HG03196 (cell line): Measurements from ENCODE around the gene CBX8.
A peak's percentile ranks its signal among the peaks of the same experiment; 100 is the strongest.

Experiments used
- ATAC-seq: cut with Tn5 transposase; IDR thresholded peaks from one replicate; pipeline ENCODE4 v1.9.1; 2021; ENCODE audit not compliant: unreplicated experiment

The CBX8 gene

DNA sequence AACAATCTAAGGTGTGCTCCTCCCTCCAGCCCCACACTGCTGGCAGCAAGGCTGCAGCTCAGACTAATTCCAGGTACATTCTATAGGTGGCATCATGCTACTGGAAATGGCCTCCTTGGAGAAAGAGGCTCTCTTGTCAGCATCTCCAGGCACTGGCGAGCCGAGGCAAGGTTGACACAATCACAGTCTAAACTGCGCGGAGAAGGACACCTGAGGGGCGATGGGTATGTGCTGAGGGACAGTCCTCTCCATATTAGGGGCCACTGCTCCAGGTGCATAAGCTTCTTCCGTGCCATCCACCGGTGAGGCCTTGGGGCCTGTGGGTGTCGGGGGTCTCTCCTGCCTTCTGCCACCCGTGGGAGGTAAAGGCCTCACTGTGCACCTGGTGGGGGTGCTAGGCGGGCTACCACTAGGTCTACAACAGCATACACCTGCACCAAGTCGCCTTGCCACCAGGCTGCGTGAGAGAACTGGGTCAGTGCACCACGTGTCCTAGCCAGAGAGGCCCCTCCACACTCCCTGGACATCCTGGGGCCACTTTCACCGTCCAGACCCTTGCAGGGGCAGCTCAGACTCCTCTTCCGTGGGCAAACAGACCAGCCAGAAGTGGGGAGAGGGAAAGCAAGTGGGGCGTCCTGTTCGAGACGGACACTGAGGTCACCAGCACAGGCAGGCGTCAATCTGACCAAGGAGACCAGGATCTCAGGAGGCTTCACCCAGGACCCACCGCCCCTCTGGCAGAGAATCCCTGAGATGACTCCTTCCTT lies 12.1 kb upstream of the CBX8 start:
- no peak for ATAC-seq

DNA sequence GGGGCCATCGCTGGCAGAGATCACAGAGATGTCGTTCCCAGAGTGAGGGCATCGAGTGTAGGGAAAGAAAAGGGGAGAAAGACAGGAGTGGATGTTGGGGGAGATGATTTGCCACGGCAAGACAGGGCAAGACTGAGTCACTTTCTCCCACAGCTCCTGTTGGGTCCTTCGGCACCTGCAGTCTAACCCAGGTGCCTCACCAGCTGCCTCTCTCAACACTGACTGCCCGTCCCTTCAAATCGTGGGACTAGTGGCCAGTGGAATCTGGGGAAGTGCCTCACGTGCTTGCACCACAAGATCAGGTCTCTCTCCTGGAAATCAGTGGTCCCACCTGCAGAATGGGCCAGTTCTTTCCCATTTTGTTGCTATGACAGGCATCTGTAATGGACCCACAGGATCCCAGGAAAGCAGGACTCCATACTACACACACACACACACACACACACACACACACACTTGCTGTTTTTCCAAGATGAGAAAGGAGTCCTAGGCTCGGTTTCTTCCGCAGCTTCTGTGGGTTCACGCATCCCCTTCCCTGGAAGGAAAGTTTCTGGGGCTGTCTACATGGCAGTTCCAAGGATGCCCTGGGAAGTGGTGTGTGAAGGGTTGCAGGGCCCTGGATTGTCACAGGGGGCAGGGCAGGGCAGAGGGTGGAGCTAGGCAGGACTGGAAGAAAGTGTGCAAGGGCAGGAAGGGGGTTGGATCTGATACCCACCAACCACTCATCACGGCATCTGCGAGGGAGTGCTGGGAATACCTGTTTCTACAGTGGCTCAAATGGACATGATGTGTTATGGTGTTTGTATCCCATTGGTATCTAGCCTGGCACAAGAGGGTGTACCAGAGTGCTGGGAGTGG lies 10.2 kb upstream of the CBX8 start:
- ATAC-seq = no peak

DNA sequence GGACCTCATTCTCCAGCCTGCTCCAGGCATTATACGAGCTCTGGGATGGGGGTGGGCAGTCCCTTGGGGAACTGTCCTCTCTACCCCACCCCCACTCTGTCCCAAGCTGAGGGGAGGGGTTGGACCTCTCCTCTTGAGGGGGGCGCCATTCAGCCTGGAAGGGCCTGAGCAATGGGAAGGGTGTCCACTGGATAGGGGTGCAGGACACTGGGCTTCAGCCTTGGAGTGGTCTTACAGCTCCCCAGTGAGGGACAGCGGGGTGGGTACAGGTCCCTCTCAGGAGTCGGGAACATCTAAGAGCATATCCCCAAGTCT lies 9.5 kb upstream of the CBX8 start:
- ATAC-seq = no peak

DNA sequence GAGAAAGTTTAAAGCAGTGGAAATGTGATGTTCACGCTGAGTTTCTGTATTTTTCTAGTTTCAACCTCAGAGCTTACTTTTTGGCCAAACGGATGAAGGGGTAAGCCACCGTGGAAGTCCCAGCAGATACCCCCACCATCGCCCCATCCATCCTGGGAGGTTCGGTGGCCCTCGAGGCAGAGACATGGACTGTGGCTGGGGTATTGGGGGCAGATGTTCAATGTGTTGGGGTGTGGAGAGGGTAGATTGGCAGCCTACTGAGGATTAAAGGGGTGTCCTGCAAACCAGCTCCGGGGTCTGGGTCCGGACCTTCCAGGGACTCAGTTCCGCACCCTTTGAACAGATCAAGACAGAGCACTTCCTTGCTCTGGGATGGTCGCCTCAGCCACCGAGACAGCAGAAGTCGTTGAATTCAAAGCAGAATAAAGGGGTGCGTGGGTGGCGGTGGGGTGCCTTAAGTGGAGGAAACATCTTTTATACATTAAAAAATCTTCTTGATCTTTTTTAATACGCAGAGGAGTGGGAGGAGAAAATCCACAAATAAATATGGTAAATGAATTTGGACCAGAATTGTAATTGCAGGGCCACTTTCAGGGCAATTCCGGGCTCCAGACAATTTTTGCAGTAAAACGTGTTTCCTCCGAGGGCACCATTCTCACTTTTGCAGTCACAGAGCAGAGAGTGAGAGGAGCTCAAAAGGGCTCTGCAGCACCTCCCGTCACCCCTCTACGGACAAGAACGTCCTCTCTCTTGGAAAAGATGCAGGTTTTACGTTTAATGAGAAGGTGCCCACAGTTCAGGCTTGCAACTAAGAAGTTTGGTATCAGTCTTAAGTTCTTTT lies 8.2 kb upstream of the CBX8 start:
- ATAC-seq = no peak

DNA sequence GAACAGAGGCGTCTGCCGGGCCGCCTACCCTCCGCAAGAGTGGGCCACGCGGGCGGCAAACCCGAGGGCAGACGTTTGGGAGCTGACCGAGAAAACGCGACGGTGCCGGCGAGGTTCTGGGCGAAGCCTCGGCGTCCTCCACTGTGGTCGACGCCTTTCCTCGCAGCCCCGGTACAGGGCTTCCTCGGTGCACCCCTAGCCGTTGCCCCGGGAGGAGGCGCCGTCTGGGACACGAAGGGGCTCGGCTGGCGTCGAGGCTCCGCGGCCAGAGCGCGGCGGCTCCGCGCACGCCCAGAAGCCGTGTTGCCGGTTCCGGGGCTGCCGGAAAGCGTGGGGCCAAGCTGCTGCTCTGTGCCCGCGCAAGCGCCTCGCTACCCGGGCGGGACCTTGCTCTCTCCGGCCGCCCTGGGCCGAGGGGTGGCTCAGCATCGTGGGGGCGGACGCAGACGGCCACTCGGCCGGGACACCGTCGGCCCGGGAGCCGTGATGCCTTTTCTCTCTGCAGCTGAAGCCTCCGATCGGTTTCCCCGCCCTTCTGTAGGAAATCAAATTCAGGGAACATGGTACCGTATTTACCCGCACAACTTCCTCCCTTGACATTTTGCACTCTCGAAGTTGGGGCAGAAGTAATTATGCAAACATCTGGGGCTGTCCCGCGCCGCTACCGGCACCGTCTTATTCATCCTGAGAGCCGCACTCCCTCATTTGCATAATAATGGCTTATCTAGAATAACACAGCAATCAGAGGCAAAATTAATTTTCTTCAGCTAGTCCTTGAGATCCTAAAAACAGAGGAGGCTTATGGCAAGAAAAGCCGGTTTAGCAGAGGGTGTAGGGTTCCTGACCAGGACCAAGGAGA lies 7.3 kb upstream of the CBX8 start:
- peak; percentile 55 for ATAC-seq

DNA sequence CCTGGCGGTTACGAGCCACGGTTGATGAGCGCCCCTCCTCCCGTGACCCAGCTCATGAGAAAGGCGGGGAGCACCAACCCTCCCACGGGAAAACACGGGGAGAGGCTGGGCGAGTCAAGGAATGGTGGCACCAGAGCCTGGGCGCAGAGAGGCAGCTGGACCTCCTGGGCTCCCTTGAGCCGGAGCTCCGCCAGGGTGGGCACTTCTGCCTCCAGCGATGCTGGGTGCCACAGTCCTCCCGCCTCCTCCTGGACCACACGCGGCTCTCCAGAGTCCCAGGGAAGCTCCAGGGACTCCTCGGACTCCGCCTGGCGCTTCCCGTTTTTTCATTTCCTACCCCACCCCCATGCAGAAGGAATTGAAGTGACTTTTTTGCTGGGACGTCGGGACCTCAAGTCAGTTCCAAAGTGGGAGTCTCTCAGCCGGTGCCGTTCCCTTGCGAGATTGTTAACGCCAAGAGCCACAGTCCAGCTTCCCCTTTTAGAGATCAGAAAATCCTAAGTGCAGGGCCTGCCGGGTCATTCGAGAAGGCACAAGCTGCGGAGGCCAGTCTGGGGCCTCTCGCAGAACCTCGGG lies 6.6 kb upstream of the CBX8 start:
- no peak for ATAC-seq

DNA sequence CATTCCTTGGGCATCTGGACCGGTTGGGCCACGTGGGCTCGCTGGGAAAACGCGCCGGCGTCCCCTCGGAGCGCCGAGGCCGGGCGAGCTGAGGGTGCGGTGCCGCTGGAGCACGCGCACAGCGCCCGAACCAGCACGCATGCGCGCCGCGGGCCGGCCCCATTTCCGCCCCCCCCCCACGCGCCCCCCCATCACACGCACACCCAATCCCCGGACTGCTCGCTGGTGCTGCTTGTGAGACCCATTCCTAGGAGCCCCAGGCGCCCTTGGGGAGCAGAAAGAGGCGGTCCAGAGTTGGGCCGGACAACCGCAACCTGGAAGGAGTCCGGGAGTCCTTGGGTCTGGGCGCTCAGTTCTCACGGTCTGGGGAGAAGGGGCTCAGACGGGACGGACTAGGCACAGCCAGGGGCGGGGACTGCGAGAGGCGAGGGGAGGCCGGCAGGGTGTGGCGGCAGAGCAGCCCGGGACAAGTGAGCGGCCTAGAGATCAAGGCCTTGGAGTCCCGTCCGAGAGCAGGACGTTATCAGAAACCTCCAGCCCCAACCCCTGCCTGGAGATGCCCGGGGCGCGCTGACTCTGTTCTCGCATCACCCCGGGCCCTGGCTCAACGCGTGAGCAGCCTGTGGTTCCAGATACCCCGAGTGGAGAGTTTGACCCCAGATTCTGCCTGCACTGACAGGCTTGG lies 6.0 kb upstream of the CBX8 start:
- no peak for ATAC-seq

DNA sequence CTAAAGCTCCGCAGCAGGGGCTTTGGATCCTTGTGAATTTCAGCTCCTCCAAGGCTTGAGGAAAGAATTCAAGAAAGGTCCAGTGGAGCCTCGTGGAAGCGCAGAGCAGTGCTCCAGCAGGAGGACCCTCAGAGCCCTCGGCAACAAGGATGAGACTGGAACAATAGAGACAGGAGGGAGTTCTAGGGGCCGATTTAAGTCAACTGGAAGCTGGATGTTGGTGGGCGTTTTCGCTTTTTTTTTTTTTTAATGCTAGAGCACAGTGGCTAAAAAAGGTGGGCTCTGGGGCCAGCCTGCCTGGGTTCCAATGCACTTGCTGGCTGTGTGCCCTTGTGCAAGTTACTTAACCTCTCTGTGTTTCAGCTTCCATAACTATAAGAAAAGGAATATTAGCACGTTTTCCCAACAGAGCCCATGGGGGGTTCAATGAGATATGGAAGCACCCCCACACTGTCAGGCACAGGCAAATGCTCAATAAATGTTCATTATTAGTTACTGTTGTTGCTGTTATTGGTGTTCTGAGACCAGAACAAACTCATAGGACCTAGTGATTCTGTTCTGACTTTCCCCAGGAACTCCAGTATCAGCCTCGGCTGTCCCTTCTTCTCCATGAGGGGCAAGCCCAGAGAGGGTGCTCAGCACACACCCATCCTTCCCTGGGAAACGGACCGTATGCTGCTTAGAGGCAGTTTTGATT lies 5.3 kb upstream of the CBX8 start:
- no peak for ATAC-seq

DNA sequence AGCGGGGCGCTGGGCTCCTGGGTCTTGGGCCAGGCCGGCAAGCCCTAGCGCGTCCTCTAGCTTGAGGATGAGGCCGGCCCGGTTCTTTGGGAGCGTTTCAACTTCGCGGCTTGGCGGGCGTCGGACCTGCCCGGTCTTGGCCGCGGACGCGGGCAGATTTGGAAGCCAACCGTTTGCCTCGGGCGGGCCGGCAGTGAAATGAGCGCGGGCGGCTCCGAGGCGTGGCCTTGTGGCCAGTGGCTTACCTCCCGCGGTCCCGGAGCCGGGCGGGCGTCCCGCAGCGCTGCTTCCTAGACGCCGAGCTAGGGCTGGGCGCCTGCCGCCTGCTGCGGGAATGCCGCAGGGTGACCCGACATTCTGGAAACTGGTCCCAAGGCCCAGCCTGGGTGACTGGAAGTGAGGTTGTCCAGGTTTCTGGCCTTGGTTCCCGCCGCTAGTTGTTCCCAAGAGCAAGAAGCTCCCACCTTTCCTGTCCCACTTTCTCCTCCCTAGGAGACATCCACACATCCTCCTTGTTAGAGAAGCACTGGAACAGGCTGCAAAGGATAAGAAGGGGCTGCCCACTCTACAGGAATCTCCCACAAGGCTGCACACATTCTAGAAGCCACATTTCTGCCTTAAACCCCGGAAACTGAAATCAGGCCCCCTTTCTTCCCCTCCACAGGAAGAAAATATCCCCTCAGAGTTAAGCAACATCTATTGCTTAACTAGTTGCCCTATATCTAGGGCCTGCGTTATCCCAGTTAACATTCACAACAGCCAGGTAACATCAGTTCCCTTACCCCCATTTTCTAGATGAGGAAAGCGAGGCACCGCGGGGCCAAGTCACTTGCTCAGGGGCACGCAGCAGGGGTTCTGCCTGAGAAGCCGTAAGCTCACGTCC lies 4.5 kb upstream of the CBX8 start:
- ATAC-seq = no peak

DNA sequence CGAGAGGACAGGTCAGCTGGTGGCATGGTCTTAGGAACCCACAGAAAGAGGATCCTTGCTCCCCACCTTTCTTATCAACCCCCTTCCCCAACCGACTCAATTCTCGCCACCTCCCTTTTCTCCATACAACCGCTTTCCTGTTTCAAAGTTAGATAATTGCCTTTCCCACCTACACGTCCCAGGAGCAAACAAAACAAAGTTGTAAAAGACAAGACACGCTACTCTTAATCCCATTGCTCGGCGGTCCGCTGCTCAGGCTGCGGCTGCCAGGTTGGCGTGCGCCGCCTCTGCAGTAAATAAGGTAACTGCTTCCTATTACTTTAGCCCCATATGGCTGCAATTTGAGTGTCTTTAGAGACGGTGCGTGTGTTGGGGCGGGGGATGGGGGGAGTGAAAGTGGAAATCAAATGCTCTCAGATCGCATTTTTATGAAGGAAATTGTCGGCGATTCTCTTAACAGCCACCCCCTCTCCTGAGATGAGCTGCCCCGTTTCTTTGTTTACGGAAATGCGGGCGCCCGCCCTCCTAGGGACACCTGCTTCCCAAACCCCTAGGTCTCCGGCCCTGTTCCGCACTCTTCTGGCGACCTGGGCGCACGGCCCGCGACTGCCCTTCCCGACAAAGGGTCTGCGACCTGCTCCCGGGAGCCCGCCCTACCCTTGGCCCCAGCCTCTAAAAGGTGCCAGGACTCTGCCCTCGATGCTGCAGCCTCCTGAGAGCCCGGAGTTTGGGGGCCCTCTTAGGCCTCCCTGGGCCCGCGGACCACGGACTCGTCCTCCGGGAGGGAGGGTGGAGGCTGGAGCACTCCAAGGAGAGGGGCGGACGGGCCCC lies 3.7 kb upstream of the CBX8 start:
- ATAC-seq = no peak

DNA sequence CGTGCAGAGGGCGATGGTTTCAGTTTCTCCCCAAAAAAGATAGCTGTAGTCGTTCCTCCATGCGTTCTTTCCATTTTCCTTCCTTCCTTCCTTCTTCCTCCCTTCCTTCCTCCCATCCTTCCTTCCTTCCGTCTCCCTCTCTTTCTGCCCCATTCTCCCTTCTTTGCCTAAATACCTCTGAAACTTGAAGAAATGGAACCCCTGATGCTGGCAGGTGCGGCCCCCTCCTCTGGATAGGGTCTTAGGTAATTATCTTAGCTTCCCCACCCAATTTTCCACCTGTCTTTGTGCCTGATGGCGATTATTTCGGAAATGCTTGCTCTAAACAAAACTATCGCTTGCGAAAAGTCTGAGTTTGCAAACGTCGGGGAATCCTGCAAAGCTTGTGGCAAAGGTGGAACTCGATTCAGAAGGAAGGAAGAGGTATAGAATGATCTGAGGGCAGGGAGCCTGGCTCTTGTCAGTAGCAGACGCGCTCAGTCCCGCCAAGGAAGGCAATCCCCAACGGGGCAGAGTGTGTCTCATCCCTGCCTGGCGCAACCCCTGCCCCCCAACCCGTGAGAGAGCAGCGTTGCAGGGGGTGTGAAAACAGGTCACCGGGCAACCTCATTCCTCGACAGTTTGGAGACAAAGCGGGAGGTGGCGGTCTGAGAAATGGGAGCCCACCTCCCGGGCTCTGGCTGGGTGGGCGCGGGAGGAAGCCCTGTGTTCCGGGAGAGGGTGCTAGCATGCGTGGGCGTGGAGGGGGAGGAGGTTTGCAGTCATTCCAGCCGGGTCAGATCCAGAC lies 2.9 kb upstream of the CBX8 start:
- no peak for ATAC-seq

DNA sequence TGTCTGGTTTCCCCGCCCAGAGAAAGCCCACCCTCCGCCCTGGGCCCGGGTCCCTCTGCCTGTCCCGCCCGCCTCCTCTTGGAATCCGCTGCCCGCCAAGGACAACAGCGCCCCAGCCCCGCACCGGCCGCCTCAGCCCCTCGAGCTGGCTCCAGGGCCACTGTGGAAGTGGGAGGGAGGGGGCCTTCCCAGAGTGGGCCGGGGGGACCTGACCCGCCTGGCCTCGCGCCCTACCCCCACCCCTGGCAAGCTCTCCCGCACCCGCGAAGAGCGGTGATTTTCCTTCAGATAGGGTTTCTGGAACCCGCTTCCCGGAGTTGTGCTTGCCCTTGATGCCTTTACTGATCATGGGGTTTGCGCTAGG lies 2.3 kb upstream of the CBX8 start:
- ATAC-seq = no peak

DNA sequence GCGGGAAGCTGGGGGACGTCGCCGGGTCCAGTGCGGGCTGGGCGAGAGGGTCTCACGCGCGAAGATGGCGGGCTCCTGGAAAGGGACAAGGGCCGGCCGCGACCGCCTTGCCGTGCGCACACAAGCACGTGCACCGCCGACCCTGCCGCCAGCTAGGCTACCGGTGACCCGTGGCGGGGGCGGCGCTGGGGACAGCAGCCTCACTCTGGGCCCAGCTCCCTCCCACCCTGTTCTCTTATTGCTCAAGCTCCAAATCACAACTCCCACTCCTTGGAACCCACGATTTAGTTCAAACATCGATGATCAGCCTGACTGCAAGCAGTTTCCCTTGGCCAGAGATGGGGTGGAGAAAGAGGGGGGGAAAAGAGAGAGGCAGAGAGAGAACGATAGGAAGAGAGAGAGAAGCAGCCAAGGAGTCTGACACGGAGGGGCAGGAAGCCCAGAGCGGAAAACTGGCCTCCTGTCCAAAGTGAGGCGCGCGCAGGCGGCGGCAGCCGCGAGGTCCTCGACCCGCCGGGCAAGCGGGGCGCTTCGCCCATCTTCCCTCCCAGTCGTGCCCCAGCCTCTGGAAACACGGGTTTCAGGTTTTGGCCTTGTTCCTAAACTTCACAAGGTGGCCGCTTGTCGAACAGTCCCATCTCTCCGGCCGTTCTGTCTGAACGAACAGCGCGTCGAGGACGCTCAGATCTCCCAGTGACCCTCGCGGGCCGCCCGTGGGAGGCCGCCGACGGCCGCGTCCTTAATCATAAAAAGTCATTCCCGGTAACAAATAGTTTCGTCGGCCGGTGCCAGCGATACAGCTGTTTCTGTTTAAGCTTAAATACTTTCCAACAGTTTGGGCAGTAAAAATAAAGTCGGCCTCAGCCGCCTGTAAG lies 1.7 kb upstream of the CBX8 start:
- no peak for ATAC-seq

DNA sequence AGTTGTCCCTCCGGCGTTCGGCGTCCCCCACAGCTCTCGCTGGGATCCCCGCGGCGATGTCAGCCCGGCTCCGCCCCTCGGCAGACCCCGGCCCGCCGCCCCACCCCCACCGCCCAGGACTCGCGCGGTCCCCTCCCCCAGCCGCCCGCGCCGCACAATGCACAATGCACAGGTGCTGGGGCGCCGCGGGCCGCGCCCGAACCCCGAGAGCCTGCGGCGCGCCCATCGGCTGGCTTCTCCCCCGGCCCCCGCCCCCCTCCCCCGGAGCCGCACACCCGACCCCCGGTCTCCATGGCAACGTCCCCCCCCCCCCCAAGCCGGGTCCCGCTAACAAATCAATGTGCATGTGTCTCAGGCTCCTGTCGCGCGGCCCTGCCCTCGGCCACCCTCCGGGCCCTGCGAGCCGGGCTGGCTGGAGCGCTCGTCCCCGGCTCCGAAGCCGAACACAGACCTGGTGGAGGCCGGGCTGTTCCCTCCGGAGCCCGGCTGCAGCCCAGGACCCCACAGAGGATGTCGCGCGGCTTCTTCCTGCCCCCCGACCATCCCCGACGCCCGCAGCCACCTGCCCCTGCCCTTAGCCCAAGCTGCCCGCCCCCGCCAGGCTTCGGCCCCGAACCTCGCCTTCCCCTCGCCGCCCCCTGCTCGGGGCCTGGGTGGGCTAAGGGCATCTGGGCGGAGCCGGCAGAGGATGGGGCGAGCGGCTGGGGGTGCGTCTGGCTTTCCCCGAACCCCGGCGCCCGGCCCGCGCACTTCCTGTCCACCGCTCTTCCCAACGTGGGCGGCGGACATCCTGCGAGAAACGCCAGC lies 818 bp upstream of the CBX8 start:
- peak; percentile 14 for ATAC-seq

DNA sequence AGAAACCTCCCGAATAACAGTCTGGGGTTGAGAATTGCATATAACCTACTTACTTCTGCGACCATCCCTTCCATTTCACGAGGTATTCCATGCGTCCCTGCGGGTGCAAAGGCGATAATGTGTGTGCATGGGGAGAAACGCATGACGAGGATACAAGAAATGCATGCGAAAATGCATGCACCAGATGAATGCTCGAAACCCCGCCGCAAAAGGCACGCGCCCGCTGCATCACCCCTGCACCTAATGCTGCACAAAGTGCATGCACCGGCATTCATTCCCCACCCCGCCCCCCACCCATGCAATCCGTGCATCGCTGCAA lies 474 bp downstream of the CBX8 start:
- ATAC-seq = no peak
